Measurements from ENCODE around the gene ZNF48. TPM values are rescaled to one million over a fixed set of nuclear protein-coding genes. Genes with fewer than 3 reads are reported as not detected.

ZNF48 gene
- polyA plus RNA-seq, 3 donors = 2.4 to 3.9 (median 3.2) TPM

- no peak overlapping the region for H3K27ac ChIP-seq (ENCODE audit: low read depth, low read length)
- 60 to 70% (median 70%) methylated on average over 31 of the region's 31 CpGs for WGBS, 3 donors
Measured at GRCh38 chr16:30418350-30419181, 23.3 kb downstream of the ZNF48 start.

- WGBS, 3 donors = 76 to 86% (median 81%) methylated on average over 5 of the region's 5 CpGs
- no peak overlapping the region for H3K27ac ChIP-seq (ENCODE audit: low read depth, low read length)
Measured at GRCh38 chr16:30421010-30421409, 25.8 kb downstream of the ZNF48 start.

GRCh38 chr16:30428055-30428454, 32.8 kb downstream of the ZNF48 start:
- H3K27ac ChIP-seq (ENCODE audit: low read depth, low read length) = no peak overlapping the region

GRCh38 chr16:30429418-30429677, 34.1 kb downstream of the ZNF48 start:
- WGBS, 3 donors = 0 to 2% (median 2%) methylated on average over 11 of the region's 11 CpGs
- H3K27ac ChIP-seq (ENCODE audit: low read depth, low read length) = no peak overlapping the region

More at GRCh38 chr16:30428055-30428454, 32.8 kb downstream of the ZNF48 start:
- 95% methylated on average over 4 of the region's 4 CpGs for WGBS, 3 donors

GRCh38 chr16:30429678-30430427, 34.6 kb downstream of the ZNF48 start, which contains the start of gene DCTPP1:
Gene DCTPP1, minus strand, starts transcription at chr16:30430030. Its CDS starts 50 bp downstream, at chr16:30429980.
- WGBS, 3 donors = 0 to 1% (median 1%) methylated on average over 47 to 49 of the region's 49 CpGs
- H3K27ac ChIP-seq (ENCODE audit: low read depth, low read length) = no peak within 1 kb of the TSS

- WGBS, 3 donors = 50 to 59% (median 53%) methylated on average over 19 of the region's 19 CpGs
Measured at GRCh38 chr16:30430428-30430970, 35.3 kb downstream of the ZNF48 start.

GRCh38 chr16:30434852-30435251, 39.6 kb downstream of the ZNF48 start:
- 64 to 75% (median 73%) methylated on average over 4 of the region's 4 CpGs for WGBS, 3 donors
- no peak overlapping the region for H3K27ac ChIP-seq (ENCODE audit: low read depth, low read length)

More at GRCh38 chr16:30430428-30430970, 35.3 kb downstream of the ZNF48 start:
- H3K27ac ChIP-seq (ENCODE audit: low read depth, low read length) = no peak overlapping the region

- H3K27ac ChIP-seq (ENCODE audit: low read depth, low read length) = no peak overlapping the region
- WGBS, 3 donors = 38 to 82% (median 74%) methylated on average over 3 of the region's 3 CpGs
Measured at GRCh38 chr16:30437511-30438046, 42.4 kb downstream of the ZNF48 start.

- H3K27ac ChIP-seq (ENCODE audit: low read depth, low read length) = no peak overlapping the region
- WGBS, 3 donors = 89 to 94% (median 94%) methylated on average over 5 of the region's 5 CpGs
Measured at GRCh38 chr16:30438835-30439234, 43.6 kb downstream of the ZNF48 start.

GRCh38 chr16:30439720-30440348, 44.6 kb downstream of the ZNF48 start:
- H3K27ac ChIP-seq (ENCODE audit: low read depth, low read length) = no peak overlapping the region
- WGBS, 3 donors = 78 to 87% (median 80%) methylated on average over 6 of the region's 6 CpGs

GRCh38 chr16:30443631-30444030, 48.4 kb downstream of the ZNF48 start:
- H3K27ac ChIP-seq (ENCODE audit: low read depth, low read length) = no peak overlapping the region
- 48 to 89% (median 78%) methylated on average over 2 of the region's 2 CpGs for WGBS, 3 donors

- 86 to 93% (median 90%) methylated on average over 29 of the region's 29 CpGs for WGBS, 3 donors
- no peak overlapping the region for H3K27ac ChIP-seq (ENCODE audit: low read depth, low read length)
Measured at GRCh38 chr16:30444231-30445148, 49.3 kb downstream of the ZNF48 start.

- H3K27ac ChIP-seq (ENCODE audit: low read depth, low read length) = no peak overlapping the region
- WGBS, 3 donors = 24 to 29% (median 28%) methylated on average over 11 of the region's 11 CpGs
Measured at GRCh38 chr16:30445149-30445407, 49.9 kb downstream of the ZNF48 start.

GRCh38 chr16:30445408-30446202, 50.4 kb downstream of the ZNF48 start, which contains the start of gene SEPHS2:
Gene SEPHS2, minus strand, starts transcription at chr16:30445874. Its CDS starts 147 bp downstream, at chr16:30445727.
- WGBS, 3 donors = 0% methylated on average over 55 to 59 of the region's 59 CpGs
- peak within 1 kb of the TSS; percentile 93 for H3K27ac ChIP-seq (ENCODE audit: low read depth, low read length)

- H3K27ac ChIP-seq (ENCODE audit: low read depth, low read length) = no peak overlapping the region
- 66 to 75% (median 68%) methylated on average over 10 of the region's 10 CpGs for WGBS, 3 donors
Measured at GRCh38 chr16:30446203-30446595, 51.0 kb downstream of the ZNF48 start.

GRCh38 chr16:30447512-30448226, 52.4 kb downstream of the ZNF48 start:
- WGBS, 3 donors = 34 to 89% (median 80%) methylated on average over 12 of the region's 12 CpGs
- no peak overlapping the region for H3K27ac ChIP-seq (ENCODE audit: low read depth, low read length)

- H3K27ac ChIP-seq (ENCODE audit: low read depth, low read length) = no peak overlapping the region
- WGBS, 3 donors = 88 to 93% (median 88%) methylated on average over 3 of the region's 3 CpGs
Measured at GRCh38 chr16:30449116-30449435, 53.9 kb downstream of the ZNF48 start.

All from adipose tissue (tissue), 3 donors.